HG03521 (cell line): Measurements from ENCODE around the gene TMEM259.

ENCODE experiments used
- ATAC-seq: cut with Tn5 transposase; IDR thresholded peaks from one replicate; pipeline ENCODE4 v1.9.1; 2021; ENCODE audit warnings: mild to moderate bottlenecking, moderate library complexity; ENCODE audit not compliant: unreplicated experiment

Gene TMEM259

DNA sequence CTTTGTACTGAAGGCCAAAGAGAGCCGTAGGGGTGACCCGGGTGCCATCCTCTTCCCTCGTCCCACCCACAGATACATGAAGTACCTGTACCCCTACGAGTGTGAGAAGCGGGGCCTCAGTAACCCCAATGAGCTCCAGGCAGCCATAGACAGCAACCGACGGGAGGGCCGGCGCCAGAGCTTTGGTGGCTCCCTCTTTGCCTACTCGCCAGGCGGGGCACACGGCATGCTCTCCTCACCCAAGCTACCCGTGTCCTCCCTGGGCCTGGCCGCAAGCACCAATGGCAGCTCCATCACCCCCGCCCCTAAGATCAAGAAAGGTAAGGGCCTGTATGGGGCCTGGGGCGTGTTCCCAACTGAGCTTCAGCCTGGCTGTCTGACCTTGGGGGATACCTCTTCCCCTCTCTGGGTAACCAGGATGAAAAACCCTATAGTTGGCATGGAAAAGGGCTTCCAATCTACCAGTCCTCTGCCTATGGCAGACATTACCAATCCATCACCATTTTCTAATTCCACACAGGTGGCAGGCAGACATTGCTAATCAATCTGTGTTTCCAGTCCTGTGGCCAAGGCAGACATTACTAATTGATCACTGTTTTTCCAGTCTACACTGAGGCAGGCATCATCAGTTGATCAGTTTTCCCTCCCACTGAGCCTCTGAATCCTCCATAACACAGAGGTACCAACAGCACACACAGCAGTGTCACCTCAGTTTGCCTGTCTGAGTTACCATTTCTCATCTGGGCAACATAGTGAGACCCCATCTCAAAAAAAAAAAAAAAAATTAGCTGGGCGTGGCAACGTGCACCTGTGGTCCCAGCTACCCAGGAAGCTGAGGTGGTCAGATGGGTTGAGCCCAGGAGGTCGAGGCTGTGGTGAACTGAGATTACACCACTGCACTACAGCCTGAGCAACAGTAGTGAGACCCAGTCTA is 55.9 kb downstream of the TMEM259 start:
- ATAC-seq: no peak

DNA sequence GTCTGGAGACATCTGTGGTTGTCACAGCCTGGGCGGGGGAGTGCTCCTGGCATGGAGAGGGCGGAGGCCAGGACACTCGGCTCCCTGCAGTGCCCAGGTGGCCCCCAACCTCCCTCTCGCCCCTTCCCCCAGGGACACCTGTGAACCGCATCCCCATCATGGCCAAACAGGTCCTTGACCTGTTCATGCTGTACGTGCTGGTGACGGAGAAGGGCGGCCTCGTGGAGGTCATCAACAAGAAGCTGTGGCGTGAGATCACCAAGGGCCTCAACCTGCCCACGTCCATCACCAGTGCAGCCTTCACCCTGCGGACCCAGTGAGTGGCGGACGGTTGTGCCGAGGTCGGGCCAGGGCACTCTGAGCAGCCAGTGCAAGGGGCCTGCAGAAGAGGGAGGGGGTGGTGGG is 56.8 kb downstream of the TMEM259 start:
- no peak for ATAC-seq

DNA sequence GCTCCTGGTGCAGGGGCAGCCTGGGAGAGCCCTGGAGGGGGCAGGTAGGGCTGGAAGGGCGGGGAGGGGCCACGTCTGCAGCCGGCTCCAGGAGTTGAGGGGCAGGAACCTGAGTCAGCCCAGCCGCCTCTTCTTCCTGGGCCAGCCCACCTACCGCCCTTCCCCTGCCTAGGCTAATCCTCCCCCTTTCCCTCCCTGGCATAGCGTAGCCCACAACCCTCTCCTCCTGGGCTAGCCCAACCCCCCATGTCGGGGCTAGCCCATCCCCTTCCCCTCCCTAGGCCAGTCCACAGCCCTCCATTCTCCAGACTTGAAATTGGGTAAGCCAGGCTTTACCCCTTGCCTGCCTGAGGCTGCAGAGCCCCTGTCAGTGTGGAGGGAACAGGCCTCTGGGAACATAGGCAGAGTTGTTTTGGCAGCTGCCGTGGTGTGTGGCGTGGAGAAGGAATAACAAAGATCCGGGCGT is 57.4 kb downstream of the TMEM259 start:
- ATAC-seq: no peak

DNA sequence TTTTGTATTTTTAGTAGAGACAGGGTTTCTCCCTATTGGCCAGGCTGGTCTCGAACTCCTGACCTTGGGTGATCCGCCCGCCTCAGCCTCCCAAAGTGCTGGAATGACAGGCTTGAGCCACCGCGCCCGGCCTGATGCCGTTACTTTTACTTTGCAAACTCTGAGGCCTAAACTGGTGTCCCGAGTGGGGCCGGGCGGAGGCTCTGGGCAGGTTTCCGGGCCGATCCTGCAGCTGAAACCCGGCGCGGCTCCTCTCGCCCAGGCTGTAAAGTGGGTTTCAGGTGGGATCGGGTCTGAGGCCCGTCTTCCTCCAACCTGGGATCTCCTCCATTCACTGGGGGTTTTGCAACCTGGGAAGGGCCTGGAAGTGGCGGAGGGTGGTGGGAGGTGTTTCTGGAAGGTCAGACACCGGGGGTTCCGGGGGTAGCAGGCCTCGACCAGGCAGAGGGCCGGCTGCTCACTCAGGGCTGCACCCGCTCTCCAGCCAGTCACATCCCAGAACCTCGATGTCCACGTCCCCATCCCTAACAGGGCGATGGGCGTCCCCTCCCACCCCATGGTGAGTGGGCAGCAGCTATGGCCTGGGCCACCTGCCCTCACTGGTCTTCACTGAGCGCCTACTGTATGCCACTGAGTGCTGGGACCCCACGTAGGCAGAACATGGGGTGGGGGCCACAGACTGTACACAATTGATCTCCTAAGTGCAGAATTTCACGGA is 58.1 kb downstream of the TMEM259 start:
- no peak for ATAC-seq

DNA sequence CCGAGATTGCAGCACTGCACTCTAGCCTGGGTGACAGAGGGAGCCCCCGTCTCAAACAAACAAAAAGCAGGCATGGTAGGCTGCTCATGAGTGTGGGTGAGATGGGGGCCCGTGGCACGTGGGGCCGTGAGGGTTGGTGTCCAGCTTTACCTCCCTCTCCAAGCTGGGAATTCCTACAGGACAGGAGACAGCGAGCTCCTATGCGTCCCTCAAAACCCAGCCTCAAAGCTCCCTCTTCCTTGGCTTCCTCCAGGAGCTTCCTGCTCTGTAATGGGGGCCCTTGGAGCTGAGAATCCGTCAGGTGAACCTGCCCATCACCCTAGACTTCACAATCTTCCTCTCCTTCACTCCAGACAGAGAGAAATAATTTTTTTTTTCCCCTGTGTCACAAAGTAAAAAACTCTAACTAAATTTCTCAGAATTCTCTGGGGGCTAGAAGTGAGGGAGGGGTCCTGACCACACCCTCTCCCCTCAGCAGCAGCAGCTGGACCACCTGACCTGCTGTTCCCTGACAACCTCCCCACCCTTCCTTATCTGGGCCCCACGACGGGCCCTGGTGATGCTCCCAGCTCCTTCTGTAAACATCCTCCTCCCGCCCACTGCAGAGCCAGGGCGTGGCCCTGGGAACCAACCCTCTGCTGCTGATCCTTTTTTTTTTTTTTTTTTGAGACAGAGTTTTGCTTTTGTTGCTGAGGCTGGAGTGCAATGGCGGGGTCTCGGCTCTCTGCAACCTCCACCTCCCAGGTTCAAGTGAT is 58.9 kb downstream of the TMEM259 start:
- no peak for ATAC-seq

DNA sequence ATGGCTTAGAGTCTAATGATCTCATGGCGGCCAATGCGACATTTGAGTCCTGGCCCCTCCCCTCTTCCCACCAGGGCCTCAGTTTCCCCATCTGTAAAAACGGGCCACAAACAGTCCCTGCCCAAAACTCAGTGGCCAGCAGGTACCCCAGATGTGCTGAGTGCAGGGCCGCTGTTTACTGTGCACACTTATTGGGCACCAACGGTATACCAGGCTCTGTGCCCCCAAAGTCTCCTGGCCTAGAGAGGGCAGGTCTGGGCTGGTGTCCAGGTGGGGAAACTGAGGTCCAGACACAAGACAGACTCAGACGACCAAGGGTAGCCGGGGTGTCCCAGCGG is 60.4 kb downstream of the TMEM259 start:
- no peak for ATAC-seq

DNA sequence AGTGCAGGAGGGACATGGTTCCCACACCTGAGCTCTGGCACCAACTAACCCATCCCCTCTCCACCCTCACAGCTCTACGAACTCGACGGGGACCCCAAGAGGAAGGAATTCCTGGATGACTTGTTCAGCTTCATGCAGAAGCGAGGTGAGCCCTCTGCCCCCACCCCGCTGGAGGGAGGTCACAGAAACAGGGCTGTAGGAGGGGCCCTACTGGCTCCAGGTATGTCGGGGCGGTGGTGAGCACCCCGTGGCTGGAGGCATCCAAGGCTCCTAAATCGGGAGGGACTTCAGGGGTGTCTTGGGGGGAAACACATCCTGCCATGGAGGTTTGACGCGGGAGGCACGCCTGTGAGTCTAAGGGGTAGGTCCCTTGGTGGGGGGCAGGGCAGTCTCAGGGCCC is 60.9 kb downstream of the TMEM259 start:
- no peak for ATAC-seq
